GM19455 (cell line): ENCODE results near the gene EYA3.

ENCODE experiments used
- ATAC-seq: cut with Tn5 transposase; IDR thresholded peaks from one replicate; pipeline ENCODE4 v1.9.1; 2021; ENCODE audit not compliant: unreplicated experiment

EYA3 gene

DNA sequence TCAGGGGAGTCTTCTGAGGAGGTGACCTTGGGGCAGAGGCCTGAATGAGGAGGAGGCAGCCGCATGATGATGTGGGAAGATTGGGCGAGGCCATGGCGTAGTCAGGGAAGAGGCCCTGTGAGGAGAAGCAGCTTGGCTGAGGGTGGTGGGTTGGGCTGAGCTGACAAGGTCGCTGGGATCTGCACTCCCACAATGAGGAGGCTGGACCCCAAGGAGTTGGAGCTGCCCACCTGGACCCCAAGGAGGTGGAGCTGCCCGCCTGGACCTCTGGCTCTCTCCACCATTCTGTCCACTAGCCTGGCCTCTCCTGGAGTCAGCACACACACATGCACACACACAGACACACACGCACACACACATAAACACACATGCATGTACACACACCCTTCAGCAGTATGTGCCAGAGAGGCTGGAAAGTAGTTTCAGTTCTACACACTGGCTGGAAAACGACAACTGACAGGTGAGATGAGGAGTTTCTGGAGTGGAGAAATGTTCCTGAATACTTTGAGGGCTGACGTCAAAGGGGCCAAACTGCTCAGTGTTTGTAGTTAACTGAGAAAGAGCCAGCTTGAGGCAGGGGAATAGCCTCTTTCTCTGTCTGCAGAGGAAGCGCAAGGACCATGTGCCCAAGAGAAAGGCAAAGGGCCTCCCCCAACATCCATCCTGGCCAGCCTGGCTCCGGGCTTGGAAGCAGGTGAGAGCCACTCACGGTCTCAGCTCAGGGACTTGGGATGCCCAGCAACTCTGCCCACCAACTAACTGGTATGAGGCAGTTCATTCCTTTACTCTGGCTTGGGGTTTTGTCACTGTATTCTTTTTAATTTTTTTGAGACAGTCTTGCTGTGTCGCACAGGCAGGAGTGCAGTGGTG is 146.5 kb downstream of the EYA3 start:
- no peak for ATAC-seq

DNA sequence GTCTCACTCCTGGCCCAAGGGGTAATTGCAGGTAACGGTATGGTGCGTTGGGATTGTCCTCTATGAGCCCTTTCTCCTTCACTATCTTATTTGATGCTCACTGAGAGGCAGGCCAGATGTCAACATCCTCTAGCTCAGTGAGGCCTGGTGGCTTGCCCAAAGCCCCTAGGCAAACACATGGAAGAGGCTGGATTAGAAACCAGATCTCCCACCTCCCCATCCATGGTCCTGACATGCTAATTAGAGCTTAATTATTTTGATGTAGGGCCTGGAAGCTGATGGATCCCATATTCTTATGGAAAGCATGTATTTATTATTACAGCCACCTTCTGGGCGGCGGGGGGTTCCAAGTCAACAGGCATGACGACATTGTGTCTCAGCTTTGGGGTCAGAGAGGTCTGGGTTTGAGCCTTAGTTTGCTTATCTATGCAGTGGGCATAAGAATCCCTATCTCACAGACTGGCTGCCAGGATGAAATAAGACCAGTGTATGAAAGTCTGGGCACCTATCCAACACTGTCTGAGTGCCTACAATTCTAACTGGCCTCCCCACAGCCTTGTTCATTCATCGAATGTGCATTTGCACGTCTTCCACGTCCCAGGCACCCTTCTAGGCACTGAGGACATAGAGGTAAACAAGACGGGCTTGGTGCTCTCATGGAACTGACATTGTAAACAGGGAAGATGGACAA is 147.4 kb downstream of the EYA3 start:
- ATAC-seq: no peak

DNA sequence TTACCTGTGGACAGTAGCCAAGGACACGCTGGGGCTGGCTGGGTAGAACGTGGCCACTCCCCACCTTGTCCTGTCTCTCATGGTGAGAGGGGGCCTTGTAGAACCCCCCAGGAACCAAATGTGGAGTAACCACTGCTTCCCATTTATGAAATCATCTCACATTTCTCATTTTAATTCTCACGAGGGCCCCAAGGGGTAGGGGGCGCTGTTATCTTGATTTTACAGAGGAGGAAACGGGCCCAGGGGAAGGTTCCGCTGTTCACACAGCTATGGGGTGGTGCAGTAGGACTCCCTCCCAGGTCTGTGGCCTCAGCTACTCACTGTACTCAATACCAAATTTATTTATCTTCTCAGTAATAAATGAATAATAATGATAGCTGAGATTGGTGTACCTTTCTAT is 148.1 kb downstream of the EYA3 start:
- no peak for ATAC-seq

DNA sequence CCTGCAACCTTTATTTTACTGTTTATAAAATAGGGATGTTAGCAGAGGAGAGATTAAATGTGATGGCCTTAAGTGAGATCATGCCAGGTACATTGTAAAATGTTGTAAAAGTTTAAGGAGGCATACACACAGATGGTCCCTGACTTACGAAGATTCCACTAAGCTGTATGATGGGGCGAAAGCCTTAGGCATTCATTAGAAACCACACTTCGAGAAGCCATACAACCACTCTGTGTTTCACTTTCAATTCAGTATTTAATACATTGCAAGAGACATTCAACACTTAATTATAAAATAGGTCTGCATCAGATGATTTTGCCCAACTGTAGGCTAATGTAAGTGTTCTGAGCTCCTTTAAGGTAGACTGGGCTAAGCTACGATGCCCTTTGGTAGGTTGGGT is 149.9 kb downstream of the EYA3 start:
- no peak for ATAC-seq

DNA sequence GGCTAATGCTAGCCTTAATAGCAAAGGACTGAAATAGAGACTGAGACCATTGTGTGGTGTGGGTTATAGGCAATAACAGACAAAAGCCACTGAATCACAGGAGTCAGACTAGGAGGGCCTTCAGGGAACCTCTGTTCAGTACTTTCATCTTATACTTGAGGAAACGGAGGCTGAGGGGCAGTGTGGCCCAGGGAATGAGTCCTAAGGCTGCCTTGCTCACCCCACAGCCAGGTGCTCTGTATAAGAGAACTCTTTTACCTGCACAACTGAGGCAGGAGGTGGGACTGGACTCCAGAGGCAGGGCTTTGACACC is 150.9 kb downstream of the EYA3 start:
- ATAC-seq: no peak

DNA sequence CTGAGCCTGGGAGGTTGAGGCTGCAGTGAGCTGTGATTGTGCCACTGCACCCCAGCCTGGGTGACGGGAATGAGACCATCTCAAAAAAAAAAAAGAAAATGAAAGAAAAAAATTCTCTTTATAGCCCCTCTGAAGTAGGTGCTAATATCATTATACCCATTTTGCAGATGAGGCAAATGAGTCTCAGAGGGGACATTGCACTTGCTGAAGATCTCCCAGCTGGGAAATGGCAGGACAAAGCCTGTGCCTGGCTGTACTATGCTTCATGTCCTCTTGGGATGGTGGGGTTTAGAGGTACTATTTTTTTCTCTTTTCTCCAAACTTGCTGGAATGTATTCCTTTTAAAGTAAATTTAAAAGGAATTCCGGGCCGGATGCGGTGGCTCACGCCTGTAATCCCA is 152.0 kb downstream of the EYA3 start:
- ATAC-seq: no peak

DNA sequence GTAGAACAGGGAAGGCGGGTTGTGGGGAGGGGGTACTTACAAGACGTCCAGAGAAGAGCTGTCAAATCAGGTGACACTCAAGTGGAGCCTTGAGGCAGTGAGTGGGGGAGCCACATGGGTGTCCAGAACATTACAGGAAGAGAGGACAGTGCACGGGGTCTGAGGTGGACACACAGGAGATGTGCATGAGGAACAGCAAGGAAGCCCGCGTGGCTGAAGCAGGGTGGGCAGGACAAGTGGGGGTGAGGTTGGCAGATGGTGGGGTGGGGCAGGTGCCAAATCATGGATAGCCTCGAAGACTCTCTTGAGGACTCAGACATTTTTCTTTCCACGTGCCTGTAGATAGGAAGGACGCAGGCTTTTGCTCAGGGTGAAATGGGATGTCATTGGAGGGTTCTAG is 152.7 kb downstream of the EYA3 start:
- no peak for ATAC-seq

DNA sequence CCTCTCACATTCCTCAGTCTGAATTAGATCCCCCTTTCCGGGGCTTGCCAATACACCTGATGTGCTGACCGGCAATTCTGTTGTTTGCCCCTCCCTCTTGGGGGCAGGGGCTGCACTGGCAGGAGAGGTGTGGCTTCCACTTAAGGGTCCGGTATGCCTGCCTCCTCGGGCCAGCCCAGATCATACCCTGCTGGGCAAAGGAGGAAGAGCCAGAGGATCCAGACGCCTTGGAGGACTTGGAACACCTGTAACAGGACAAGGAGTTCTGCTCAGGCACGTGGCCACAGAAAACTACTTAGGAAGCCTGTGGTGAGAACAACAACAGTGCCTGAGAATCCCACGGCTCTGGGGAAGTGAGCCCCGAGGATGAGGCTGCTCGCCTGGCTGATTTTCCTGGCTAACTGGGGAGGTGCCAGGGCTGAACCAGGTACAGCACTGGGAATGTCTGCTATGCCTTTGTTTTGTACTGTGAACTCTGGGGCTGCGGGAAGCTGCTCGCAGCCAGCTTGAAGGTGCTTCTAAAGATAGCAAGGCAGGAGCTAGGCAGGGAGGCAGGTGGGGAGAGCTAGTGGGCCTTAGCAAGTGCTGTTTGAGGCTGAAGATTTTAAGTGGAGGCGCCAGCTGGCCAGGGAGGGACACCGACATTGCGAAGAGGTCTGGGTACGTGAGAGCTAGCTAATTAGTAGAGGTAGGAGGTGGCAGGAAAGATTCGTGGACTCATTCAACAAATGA is 153.4 kb downstream of the EYA3 start, which contains the start of gene SMPDL3B:
SMPDL3B (plus strand) TSS at position 183 of the 732 bp plus-strand sequence; CDS start at position 367, 184 bp downstream.
- ATAC-seq: no peak

DNA sequence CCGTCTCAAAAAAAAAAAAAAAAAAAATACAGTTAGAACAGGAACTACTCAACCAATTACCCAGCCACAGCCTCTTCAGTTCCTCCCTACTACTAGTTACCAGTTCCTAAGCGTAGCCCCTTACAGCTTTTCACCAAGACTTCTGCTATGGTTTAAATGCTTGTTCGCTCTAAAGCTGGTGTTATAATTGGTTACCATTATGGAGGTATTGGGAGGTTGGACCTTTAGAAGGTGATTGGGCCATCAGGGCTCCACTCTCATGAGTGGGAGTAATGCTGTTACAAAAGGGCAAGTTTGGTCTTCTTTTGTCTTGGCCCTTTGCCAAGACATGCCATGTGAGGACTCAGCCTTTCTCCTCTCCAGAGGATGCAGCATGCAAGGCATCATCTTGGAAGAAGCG is 156.7 kb downstream of the EYA3 start:
- no peak for ATAC-seq

DNA sequence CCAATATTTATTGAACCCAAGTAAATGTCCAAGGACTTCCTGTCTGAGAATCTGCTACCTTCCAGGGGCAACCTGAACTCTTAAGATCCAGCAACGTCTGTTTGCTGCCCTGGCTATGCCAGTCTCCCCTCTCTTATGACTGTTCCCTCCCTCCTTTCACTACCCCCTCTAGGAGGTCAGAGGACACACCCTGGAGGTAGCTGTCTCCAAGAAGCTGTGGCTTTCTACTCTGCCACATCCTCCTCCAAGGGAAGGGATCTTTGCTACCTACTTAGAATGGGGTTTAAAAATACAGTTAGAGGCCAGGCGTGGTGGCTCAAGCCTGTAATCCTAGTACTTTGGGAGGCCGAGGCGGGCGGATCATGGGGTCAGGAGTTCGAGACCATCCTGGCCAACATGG is 157.2 kb downstream of the EYA3 start:
- ATAC-seq: no peak

DNA sequence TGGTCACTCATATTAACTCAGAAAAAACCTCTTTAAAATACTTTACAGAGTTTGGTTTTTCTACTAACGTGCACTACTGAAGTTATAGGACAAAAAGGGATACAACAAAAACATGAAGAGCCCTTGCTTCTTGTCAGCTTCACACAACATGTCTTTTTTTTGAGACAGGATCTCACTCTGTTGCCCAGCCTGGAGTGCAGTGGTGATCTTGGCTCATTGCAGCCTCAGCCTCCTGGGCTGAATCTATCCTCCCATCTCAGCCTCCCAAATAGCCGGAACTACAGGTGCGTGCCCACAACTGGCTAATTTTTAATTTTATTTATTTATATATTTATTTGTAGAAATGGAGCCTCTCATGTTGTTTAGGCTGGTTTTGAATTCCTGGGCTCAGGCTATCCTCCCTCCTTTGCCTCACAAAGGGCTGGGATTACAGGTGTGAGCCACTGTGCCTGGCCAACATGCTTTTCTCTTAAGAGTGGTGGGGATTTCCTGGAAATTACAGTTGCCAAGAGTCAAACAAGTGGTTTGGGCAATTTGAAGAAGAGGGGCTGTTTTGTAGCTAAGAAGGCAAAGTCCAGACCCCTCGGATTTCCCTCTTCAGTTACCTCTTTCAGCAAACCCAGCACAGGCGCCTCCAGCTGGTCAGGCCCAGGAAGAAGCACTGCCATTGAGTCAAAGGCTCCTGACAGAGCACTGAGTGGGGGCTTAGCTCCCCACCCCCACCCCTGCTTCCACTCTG is 160.0 kb downstream of the EYA3 start:
- ATAC-seq: no peak

DNA sequence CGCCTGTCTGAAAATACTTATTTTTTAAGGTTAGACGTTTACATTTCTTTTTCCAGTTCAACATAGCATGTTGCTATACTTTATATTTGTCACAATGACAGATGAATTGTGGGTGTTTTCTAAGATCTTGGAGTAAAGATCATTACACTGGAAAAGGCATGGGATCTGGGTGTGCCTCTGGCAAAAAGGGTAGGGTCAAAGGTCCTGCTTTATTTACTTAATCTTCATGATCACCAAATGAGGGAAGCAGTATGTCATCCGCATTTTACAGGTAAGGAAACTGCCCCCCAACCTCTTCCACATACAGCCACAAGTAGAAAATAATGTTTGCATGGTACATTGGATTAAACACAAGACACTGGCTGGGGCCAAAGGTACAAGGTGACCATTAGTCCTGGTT is 166.1 kb downstream of the EYA3 start:
- no peak for ATAC-seq
